SH-SY5Y (cell line): ENCODE results near the gene ZNF280D.

Experiments used
- GATA2 ChIP-seq: IDR thresholded peaks from 2 replicates; pipeline ENCODE4 v1.6.1; 2011; ENCODE audit warnings: mild to moderate bottlenecking, low read depth, low read length
- GATA3 ChIP-seq: IDR thresholded peaks from 2 replicates; pipeline ENCODE4 v1.6.1; 2011; ENCODE audit warnings: low read depth, mild to moderate bottlenecking, low read length, moderate library complexity

Gene ZNF280D

DNA sequence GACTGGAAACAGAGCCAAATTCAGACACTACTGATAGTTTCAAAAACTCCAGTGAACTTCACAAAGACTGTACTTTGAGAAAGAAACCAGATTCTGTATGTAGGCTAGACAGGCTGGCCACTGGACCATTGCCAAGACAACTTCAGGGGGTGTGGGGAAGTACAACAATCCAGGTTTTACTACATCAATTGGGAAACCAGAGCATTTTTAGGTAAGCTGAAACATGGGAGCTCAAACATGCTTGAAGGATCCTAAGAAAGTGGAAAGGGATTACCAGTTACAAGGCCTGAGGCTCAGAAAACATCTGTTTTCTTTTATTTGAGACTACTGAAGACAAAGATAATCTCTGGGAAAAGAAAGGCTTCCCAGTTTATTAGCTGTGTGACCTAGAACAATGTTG is 26.9 kb upstream of the ZNF280D start:
- TF ChIP-seq GATA3 (no peak), GATA2 (no peak)

DNA sequence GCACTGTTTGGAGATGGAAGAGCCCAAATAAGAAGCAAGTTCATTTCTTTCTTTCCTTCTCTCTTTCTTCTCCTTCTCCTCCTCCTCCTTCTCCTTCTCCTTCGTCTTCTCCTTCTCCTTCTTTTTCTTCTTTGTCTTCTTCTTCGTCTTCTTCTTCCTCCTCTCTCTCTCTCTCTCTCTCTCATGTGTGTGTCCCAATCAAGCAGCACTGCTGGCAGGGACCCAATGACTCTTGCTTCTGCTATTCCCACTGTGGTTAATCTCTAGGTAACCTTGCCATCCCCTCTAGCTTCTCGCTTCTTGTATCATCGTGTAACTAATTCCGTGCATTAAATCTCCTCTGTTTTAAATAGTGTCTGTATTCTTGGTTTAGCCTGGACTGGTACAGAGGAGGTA is 26.1 kb upstream of the ZNF280D start:
- TF ChIP-seq GATA2 (no peak), GATA3 (no peak)

DNA sequence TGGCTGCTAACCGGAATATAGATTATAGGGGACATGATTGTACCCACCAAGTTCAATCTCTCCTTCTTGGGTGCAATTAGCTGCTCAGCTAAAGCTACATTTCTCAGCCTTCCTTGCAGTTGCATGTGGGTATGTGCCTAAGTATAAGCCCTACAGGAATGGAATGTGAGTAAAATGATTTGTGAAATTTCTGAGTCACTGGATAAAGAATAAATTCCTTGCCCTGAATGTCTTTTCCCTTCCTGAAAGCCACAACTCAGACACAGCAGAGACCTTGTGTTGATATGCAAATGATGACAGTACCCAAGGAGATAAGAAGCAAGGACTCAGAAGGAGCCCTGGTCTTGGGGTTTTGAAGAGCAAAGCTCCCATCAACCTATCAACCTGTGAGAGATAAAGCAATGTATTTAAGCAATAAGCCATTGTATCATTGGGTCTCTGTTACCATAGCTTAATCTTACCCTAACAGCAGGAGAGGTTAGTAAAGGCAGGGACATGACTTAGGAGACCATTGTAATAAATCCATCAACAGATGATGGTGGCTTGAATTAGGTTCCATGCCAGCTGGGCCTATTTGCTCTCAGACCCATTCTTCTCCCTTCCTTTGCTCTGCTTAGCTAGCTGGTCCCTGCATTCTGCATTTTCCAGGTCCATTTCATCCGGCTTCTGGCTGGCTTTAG is 25.6 kb upstream of the ZNF280D start:
- TF ChIP-seq GATA2 (no peak), GATA3 (no peak)

DNA sequence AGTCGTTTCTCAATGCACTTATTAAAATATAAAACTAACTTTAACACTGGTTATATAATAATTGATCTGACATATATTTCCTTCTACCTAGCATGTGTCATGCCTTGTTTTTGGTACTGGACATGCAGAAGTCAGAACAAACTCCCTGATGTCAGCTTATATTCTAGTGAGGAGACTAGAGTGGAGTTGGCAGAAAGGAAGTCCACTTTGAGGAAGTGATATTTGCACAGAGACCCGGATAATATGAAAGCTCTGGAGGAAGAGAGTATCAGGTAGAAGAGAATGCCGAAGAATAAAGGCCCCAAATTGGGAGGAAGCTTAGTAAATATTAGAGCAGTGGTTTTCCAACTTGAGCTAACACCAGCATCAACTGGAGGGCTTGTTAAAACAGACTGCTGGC is 24.6 kb upstream of the ZNF280D start:
- TF ChIP-seq GATA3 (no peak), GATA2 (no peak)

DNA sequence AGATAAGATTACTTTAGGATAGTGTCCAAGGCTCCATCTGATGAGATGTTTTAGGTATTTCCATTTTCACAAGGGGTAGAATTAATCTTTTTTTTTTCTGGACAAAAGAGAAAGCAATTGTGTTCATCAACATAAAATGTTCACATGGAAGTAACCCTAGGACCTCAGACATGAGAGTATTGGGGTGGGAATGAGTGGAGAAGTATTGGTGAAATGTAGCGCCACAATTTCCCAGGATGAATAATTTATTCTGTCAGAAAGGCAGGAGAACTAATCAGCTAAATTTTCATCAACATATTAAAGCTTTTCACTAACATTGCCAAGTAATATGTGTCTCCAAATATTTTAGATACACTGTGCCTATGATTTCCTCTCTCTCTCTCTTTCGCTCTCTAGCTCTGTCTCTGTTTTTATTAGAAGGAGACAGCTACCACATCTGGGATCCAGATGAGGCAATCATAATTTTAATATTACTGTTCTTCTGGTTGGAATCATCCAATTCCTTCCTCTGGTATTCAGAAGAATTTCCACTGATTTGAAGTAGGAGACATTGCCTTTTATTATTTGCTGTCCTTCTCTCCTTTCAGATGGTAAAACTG is 21.6 kb upstream of the ZNF280D start:
- TF ChIP-seq GATA2: no peak
- TF ChIP-seq GATA3: no peak

DNA sequence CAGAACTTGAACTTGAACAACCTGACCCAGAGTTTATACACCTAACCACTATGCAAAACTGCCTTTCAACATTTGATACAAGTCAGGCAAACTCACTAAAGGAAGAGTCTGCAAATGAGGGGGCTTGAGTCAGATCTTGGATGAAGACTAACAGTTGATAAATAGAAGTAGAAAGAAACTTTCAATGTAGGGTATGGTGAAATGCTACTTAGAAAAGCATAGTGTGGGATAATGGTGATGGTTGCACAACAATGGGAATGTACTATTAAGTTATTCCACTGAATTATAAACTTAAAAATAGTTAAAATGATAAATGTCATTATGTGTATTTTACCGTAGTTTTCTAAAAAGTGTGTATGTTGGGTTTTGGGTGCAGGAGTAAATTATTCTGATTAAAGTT is 19.7 kb upstream of the ZNF280D start:
- TF ChIP-seq GATA2 (no peak), GATA3 (no peak)

DNA sequence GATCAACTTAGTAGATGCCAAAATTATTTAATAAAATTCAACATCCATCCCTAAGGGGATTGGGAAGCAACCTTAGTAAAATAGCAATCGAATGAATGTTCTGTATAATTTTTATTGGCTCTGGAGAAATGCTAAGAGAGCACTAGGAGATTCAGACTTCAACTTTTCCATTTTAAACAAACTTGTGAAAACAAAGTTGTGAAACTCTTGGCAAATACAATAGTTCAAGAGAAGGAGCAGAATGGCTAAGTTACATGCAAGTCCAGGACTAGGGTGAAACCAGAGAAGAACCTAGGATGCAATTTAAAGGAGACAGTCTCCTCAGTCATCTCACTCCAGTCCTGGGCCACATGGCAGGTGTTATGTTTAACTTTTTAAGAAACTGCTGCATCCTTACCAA is 16.7 kb upstream of the ZNF280D start:
- TF ChIP-seq GATA2 (no peak), GATA3 (no peak)

DNA sequence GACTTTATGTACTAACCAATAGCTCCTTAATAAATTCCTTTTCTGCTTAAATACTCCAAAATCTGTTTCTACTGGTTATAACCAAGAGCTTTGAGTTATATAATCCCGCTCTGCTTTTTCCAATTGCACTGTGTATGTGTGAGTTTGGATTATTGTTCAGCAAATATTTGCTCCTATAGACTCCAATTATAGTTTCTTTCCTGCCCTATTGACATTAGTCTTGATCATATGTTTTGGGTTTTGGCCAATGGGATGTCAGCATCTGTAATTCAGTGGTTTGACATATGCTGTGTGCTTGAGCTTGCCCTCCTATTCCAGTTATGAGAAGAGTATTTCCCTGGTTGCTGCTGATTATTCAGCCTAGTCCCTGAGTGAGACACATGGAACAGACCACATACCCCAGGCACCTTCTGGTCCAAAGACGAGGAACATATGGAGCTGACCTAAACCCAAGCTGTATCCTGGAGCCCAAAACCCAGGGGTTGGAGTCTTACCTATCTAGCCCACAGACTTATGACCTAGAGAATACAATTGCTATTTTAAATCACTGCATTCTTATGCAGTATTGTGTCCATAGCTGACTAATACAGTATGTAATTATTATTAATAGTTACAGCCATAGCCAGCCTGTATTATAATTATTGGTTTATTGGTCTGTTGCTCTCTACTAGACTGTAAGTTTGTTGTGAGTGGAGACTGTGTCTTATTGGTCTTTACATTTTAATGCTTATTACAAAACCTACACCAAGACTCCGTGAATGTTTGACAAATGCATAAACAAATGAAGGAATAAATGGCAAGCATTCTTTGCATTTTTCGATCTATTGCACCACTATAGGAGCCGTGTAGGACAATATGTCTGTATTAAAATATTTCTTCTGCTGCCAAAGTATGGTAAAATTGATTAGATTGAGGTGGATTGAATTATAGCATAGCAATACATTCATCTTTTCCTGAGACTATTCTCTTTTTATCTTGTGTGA is 11.7 kb upstream of the ZNF280D start:
- no peak for TF ChIP-seq GATA3
- no peak for TF ChIP-seq GATA2

DNA sequence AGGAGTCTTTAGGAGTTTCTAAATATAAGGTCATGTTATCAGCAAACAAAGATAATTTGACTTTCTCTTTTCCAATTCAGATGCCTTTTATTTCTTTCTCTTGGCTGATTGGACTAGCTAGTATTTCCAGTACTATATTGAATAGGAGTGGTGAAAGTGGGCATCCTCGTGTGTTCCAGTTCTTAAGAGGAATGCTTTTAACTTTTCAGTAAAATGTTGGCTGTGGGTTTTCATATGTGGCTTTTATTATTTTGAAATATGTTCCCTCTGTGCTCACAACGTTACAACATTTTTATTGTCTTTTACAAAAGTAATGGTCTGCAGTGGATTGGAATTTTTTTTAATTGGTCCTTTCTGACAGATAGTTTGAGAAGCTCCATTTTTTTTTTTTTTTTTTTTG is 8.2 kb upstream of the ZNF280D start:
- no peak for TF ChIP-seq GATA2
- TF ChIP-seq GATA3: no peak

DNA sequence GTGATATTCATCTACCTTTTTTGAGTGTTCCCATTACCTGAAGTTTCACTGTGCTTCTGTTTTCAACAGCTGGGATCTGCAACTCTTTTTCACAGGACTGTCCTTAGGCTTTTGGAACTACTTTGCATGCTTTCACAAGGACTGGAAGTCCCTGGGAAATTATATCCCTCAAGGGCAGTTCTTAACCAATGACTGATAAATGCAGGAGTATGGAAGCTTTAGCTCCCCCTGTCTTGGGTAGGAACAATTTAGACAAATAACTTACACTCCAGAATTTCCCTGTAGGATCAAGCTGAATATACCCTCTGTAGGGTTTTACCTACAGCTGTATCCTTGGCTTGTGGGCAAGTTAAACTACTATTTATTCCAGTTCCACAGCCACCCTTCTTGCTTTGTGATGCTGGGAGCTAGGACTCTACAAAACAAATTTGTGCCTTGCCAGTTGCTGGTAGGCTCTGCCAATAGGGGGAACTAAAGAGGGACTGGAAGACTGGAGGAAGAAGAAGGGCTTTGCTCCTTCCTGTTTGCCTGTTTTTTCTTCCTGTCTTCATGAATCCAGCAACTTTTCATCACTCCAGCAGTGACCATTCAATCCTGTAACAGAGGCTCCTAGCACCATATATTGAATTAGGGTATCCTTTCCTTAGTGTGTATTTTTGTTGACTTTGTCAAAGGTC is 6.8 kb upstream of the ZNF280D start:
- TF ChIP-seq GATA2 (no peak), GATA3 (no peak)

DNA sequence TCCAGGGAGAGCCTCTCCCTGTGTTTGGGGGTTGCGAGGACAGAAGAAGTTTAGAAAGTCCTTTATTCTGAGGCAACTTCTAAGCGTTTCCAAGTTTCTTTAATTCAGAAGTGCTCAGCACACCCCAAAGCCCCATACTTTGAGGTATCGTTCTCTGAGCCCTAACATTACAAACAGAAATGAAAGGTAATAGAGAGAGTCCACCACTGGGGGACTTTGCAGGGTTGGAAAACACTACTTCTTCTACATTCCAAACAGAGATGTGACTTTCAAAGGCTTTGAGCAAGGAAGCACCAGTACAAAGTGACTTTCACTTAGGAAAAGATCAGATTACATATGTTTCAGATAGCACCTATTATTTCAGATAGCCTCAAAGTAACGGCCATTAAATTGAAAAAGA is 6.2 kb upstream of the ZNF280D start:
- TF ChIP-seq GATA2: no peak
- no peak for TF ChIP-seq GATA3

DNA sequence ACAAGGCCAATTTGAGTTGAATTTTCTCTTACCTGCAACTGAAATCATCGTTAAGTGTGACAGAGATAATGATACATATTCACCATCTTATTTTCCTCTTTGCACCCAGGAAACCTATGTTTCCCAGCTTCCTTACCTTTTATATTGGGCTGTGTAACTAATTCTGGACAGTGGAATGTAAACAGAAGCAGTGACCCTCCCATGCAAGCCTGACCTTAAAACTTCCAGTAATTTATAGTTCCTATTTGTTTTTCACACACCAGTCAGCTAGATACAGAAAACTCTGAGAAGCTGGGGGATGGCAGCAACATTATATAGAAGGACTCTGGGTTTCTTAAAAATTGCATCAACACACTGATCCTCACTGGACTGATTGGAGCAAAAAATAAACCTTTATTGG is 4.5 kb upstream of the ZNF280D start:
- TF ChIP-seq GATA2: no peak
- TF ChIP-seq GATA3: no peak

DNA sequence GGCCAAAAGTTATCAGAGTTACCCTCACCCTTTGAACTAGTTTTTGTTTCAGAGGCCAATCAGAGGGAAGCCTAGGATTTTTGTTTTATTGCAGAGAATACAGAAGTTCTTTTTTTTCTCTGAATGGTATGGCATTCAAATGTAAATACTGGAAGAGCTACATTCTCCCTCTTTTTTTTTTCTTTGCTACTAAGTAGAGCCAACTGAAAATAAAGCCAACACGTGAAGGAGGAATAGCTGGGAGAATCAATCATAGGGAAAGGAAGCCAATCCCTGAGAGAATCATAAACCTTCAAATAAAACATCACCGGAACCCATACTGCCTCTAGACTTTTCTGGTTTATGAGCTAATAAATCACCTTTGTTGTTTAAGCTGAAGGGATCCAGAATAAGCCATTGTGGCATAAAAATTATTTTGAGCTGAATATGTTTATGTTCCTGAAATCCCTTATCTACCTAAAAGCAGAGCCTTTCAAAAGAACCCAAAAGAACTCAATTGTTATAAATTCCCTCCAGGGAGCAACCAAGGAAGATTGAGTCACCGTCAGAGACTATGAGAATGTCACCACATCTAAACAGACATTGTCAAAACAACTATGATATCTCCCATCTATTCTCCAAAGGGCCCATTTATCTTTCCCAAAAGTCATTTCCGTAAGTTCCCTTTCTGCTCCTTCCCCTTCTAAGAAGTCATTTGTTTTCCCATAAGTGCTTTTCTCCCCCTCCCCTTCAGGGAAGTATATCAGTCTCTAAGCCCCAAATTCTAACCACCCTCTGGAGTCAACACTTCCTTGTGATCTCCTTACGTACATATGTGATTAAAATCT is 3.8 kb upstream of the ZNF280D start:
- TF ChIP-seq GATA3 (no peak), GATA2 (no peak)

DNA sequence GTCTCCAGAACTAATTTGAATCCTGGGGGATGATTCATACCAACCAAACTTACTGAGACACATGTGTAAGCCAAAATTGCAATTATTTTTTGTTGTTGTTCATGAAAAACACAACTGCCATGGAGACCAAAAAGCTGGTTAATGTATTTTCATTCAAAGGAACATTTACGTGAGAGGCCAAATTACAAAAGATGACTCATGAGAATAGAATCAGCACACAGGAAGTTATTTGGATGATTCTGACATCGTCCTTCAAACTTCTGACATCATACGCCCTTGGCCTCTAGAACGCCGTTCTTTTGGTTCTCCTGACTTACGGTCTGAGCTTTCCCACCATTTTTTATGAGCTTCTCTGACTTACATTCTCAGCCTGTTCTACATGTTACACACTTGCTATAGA is 3.0 kb upstream of the ZNF280D start:
- no peak for TF ChIP-seq GATA3
- no peak for TF ChIP-seq GATA2

DNA sequence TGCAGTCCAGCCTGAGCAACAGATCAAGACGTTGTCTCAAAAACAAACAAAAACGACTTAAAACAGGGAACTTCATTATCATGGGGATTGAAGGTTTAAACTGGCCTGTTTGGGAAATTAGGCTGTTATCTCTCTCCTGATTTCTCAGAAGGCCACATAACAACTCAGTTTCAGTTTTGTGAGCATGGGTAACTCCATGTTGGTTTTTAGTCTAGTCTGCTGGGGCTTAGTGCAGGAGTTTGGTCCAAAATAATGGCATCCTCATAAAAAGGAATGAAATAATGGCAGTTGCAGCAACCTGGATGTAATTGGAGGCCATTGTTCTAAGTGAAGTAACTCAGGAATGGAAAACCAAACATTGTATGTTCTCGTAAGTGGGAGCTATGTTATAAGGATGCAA is 2.3 kb upstream of the ZNF280D start:
- TF ChIP-seq GATA3: no peak
- TF ChIP-seq GATA2: no peak
